Fibroblast of villous mesenchyme (primary cell): Measurements from ENCODE around the gene POLD3. TPM values are rescaled to one million over a fixed set of nuclear protein-coding genes. Genes with fewer than 3 reads are reported as not detected.

Experiments used
- DNase-seq: peaks from one replicate; pipeline ENCODE4 v3.0.0-alpha.2; 2010; ENCODE audit warnings: low read depth
- H3K4me3 ChIP-seq: 2 replicates; pipeline ENCODE4 v1.5.1; 2011; ENCODE audit warnings: low read depth, mild to moderate bottlenecking, low read length
- CTCF ChIP-seq: IDR thresholded peaks from 2 replicates; pipeline ENCODE4 v1.5.1; 2012; ENCODE audit warnings: low read depth, mild to moderate bottlenecking, low read length; ENCODE audit not compliant: insufficient read depth
- total RNA-seq: library from RNA; depleted of rRNA; stranded (reverse); fragments of >200 nt; gene quantifications from 2 replicates; pipeline ENCODE4 v1.2.3, GENCODE V29; 2012

Gene POLD3
- total RNA-seq, 1 donor: 13.8 TPM

GRCh38 chr11:74620531-74620930 is 28.1 kb downstream of the POLD3 start:
- TF ChIP-seq CTCF: no peak
- no peak overlapping the region for H3K4me3 ChIP-seq
- no peak for DNase-seq

- no peak for TF ChIP-seq CTCF
Observed at GRCh38 chr11:74626130-74626529, 33.7 kb downstream of the POLD3 start.

GRCh38 chr11:74626604-74627003 is 34.2 kb downstream of the POLD3 start:
- no peak for TF ChIP-seq CTCF
- DNase-seq: no peak
- H3K4me3 ChIP-seq: no peak overlapping the region

More at GRCh38 chr11:74626130-74626529, 33.7 kb downstream of the POLD3 start:
- H3K4me3 ChIP-seq: no peak overlapping the region
- DNase-seq: no peak

- no peak overlapping the region for H3K4me3 ChIP-seq
- no peak for TF ChIP-seq CTCF
- no peak for DNase-seq
Observed at GRCh38 chr11:74627381-74627780, 35.0 kb downstream of the POLD3 start.

- no peak for DNase-seq
- H3K4me3 ChIP-seq: no peak overlapping the region
- no peak for TF ChIP-seq CTCF
Observed at GRCh38 chr11:74630043-74630442, 37.7 kb downstream of the POLD3 start.

- TF ChIP-seq CTCF: no peak
- H3K4me3 ChIP-seq: no peak overlapping the region
- no peak for DNase-seq
Observed at GRCh38 chr11:74633406-74634393, 41.3 kb downstream of the POLD3 start.
